SH-SY5Y (cell line): ENCODE measurements around the gene BRI3.

Experiments
- GATA2 ChIP-seq: IDR thresholded peaks from 2 replicates; pipeline ENCODE4 v1.6.1; 2011; ENCODE audit warnings: mild to moderate bottlenecking, low read depth, low read length
- GATA3 ChIP-seq: IDR thresholded peaks from 2 replicates; pipeline ENCODE4 v1.6.1; 2011; ENCODE audit warnings: low read depth, mild to moderate bottlenecking, low read length, moderate library complexity

- no peak for TF ChIP-seq GATA2
- no peak for TF ChIP-seq GATA3
These were observed 57.6 kb downstream of the BRI3 start for GRCh38 chr7:98339043-98339442.
